Fibroblast of skin of right biceps (primary cell): ENCODE measurements around the gene CMSS1.

Source experiments
- DNase-seq: peaks from one replicate; pipeline ENCODE4 v3.0.0-alpha.2; 2013

CMSS1 gene

DNA sequence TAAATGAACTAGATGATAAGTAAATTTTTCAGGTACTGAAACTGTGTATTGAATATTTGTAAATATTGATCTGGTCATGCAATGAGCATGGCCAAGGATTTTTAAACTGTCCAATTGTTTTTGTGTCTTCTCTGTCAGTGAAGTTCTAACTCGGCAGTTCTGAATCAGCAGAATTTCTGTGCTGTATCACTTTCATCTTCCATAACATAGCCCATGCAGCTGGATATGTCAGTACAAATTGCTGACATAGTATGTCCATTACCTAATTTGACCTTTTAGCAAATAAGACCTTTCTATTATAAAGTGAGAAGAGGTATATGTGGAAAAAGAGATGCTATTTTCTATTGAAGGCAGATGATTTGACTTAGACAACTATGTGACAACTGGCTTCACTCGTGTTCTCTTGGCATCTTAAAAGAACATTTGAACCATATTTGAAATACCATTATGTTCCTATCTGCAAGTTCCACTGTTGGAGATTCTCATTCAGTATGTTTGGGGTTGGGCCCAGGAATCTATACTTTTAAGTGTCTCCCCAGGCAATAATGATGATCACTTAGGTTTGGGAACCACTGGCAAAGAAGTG lies 90.4 kb downstream of the CMSS1 start:
- no peak for DNase-seq

DNA sequence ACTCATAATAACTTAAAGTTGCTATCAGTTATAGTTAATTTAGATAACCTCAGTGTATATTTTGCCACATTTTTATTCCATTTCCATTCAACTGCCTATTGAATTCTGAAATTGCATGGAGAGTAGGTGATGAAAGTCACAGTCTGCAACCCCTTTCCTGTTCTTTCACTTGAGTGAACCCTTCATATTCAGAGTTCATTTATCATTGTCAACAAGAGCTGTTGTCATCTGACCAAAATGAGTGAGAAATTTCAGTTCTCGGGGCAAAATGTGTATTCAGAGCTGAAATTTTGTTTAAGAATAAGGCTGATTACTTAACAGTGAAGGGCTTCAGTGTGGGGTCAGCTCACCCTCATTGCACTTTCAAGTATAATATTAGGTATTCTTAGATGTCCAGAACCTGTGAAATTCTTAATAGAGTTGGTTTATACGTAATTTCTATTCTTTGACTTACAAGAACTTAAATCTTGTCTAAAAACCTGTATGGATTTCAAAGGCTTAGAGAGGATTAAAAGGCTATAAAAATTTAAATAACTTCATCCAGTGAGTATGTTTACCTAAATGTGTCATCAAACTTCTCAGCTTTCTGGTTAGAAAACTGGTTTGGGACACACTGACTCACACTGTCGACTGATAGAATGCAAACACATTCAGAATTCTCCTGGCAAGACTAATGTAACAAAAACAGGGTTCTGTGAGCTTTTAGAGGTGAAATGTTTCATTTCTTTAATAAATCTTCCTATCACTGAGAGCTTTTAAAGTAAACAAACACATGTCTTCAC lies 92.2 kb downstream of the CMSS1 start:
- peak; percentile 89 for DNase-seq

DNA sequence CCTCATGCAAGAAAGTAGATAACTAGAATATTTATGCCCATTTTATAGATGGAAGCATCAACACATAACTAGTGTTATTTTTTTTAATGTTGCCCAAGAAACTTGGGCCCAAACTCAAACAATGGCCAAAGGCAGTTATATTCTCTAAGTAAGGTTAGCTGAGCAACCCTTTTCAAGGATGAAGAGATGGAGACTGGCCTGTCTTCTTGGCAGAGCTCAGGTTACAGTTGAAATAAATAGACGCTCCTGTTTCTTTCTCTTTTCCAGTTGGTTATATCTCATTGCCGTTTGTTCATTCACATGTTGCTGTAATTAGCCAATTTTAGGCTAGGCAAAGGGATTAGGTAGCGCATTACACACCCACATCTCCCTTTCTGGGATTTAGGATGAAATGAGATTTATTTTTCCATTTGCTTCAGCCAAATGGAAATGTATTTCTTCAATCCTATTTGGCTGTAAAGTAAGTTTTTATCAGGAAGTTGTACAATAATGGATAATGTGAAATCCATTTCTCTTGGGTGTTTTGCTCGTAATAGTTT lies 93.2 kb downstream of the CMSS1 start:
- DNase-seq, result no peak

DNA sequence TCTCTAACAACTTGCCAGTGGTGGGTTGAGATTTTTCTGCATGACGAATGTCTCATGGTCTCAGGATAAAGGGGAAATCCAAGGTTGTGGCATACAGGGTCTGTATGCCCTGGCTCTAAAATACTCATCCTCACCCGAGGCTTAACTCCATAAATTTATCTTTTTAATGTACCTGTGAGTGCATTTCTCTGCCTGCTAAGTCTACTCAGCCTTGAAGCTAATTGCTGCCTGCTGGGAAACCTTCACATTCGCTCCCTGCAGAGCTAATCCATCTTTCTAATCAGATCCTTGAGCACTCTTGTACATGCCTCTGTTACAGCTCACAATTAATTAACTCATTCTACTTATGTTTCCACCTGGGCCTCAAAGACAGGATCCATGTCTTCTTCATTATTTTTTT lies 93.8 kb downstream of the CMSS1 start:
- DNase-seq, result no peak

DNA sequence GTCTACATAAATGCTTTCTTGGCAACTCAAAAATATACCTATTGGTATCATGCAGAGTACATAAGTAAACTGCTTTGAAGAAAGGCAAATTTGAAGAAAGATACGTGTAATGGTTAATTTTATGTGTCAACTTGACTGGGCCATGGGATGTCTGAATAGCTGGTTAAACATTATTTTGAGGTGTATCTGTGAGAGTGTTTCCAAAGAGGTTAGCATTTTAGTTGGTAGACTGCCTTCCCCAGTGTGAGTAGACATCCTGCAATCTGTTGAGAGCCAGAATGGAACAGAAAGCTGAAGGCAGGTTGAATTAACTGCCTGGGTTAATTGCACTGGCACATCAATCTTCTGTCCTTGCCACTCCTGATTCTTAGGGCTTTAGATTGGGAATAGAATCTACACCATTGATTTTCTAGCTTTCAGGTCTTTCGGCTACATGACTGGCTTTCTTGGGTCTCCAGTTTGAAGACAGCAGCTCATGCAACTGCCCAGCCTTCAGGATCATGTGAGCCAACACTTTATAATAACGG lies 98.3 kb downstream of the CMSS1 start:
- DNase-seq, result no peak

DNA sequence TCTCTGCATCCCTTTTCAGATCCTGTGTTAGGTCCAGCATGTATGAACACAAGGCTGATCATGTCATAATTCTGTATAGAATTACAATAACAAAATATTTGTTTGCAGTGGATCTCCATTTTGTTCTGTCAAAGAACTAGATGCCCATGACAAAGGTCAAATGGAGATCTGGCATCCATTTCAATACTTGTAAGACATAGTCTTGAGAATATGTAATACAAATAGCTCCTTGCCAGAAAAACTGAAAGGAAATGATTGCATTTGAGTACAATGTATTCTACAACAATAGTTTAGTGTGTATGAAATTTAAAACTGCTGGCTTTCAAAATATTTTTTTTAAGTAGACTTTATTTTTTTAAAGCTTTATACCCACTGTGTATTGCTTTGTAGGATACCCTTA lies 101.1 kb downstream of the CMSS1 start:
- DNase-seq, result no peak

DNA sequence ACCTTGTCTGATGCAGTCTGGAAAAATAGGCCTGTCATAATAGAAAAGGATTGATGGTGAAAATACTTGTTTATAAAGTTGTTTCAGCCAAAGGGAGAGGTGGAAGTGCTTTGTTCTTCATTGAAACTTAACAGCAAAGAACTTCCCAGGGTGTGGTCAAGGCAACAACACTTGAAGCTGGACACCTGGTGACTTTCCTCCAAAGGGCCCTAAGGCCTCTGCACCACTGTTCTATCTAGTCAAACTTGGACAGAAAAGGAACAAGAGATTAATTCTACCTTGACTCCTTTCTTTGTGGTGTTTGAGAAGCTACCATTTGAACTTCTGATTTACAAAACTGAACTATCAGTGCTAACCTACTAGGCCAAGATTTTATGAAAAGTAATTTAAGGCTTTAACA lies 102.0 kb downstream of the CMSS1 start:
- DNase-seq, result no peak

DNA sequence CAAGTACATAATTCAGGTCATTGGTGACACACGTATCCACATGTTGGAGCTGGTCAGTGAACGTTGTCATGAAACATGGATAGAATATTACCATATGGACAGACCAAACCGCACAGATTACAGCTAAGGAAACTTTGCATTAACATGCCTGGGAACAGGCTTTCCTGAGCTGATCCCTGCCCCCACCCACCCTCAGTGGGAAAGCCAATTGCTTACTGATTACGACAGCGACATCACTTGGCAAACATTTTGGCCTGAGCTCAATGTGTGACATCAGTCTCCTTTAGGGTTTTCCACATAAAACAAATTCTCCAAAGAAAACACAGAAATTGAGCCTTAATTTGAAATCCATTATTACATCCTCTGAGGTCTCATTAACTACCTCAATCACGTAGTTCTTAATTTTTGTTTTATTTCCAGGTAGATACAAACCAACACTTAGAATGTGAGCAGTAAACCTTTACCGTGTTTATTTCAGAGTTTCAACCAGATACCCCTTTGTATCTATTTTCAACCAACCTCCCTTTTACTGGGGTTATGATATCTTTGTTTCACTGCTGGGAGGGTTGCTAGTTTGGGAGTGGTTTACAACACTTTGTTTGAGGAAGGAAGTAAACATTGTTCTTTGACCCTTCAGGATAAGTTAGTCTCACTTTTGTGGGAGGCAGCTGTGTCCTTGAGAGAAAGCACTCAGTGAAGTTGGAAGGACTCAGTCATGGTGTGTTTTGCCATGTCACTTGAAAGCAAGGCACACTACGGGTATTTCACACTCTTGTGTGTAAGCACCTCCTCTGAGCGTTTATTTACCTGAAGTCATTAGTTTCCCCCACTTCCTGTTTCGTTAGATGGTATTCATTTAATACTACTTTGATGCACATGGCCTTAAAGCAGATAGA lies 103.1 kb downstream of the CMSS1 start:
- peak; percentile 68 for DNase-seq

DNA sequence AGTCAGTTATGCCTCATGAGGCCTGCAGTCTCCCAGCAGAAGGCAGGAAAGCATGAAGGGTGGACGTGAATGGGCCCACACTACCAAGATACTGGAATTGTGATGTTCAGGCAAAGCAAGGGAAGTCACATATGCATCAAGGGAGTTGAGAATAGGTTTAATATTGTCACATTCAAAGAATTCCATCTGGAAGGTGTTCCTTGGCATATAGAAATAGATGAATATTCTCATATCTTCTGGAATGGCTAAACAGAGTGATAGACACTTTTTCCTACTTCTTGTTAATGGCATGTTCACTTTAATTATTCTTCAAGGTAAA lies 103.7 kb downstream of the CMSS1 start:
- no peak for DNase-seq

DNA sequence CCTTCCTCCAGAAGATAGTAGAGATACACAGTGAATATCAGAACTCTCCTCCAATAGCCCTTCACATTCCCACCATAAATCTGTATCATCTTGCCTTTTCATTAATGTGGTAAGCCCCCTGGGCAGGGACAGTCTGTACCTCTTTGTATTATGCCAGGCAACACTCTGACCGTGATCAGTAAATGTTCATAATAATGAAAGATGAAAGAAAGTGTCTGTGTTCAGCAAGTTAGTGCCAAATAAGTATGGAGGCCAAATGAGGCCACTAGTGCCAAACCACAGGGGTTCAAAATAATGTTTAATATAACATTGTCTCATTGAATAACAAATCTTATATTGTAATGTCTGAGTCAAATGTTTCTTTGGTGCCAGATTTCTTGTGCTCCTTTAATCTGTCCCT lies 104.3 kb downstream of the CMSS1 start:
- DNase-seq, result no peak

DNA sequence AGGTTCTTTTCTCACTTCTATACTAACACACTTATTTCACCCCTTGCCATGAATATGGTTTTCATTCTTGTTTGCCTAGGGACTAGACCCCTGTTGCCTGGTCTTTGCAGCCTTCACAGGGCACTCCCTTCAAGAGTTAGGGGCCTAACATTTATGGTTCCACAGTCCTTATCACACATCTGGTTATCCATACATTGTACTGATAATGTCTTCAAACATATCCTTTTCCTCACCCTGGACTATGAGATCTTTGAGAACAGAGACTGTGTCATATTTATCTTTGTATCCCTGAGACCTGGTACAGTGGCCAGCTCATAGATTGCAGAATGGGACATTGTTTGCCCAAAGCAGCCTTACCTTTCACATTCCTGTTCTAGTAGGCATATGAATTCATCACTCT lies 106.2 kb downstream of the CMSS1 start:
- DNase-seq, result no peak

DNA sequence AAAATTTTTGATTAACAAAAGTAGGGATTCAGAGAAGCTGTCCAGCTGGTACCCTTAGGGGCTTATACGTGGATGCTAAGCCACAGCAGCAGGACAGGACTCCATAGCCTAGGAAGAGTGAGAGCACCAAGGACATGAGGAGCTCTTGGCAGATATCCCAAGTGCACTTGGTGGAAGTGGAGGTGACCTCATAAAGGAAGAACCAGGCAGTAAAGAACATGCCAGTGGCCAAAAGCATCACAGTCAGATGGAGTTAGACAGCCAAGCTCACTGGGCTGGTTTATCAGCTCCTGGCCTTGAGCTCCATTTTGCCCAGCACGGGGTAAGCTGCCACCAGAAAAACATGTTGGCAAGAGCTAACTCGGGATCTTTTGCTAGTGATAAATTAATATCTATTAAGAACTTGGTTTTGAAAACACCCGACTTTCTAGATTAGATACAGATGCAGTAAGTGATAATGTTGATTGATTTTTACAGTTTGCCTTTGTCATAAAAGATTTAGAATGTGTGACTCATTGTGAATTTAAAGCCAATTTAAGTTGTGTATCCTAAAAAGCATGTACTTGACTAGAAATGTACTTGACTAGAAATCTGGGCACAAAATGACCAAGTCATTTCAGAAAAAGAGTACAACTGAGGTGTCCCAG lies 108.0 kb downstream of the CMSS1 start:
- peak; percentile 88 for DNase-seq

DNA sequence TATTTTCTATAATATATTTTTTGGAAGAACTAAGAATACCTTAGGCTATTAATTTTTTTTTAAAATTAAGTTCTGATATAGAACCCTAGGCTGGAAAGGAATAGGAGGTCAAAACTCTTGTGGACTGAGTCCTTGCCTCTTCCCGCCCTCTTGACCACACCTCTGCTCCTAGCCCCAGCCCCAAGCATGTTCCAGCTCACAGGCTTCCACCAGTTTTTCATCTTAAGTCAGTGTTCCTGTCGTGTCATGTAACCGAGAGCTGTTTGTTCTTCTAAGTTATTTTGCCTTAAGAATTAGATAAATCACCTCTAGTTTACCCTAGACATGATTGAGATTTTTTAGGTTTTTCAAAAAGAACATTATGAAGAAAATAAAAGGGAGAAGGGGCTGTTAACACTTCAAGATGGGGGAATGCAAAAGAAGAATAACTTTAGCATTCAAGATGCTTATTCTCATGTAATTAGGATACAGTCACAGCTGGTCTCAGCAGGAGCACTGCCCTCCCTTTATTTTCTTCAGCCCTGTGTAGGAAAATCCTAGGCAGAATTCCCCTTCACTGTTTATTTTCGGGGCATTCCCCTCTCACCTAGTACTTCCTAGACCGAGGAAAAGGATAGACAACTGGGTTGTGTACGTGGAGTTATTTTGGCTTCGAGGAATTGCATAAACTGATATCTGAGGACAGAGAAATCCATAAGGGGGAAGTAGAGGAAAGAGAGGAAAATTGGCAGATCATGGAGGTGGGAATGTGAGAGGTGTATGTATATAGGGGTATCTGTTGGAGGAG lies 110.2 kb downstream of the CMSS1 start:
- DNase-seq, result no peak

DNA sequence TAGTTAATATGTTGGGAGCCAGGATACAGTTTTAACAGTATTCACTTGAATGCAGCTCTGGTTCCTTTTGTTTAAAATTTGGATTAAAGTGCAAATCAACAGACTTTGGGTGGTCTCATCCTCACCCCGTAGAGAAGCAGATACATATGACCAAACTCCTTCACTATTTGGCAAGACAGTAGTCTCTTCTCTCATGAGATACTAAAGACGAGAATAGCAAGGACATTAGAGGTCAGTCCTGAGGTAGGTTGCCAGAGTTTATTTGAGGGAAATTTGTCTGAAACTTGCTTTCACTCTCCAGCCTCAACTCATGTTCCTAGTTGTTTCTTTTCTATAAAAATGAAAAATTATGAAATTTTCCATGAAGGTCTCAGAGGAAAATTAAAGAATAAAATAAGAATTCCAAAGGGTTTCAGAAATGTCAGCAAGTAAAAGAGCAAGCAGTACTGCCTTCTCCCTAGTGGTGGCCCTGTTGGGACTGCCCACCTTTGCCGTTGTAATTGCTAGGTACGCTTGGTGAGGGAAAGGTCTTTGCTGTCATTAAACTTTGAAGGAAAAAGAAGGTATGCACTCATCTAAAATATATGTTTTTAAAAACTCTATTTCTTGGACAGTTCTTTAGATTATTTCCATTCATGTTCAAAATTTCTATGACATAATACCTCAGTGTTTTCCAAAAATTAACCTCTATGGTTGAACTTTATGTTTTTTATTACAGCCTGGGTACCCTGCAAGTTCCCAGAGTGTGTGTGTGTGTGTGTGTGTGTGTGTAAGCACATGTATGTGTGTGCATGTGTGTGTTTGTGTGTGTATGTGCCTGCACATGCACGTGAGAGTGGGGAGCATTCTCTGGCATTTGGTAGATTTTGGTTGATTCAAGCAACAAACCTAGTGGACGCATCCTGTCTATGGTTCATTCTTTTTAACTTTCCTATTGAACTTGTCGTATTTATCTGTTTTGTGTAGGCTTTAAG lies 111.4 kb downstream of the CMSS1 start:
- DNase-seq, result no peak

DNA sequence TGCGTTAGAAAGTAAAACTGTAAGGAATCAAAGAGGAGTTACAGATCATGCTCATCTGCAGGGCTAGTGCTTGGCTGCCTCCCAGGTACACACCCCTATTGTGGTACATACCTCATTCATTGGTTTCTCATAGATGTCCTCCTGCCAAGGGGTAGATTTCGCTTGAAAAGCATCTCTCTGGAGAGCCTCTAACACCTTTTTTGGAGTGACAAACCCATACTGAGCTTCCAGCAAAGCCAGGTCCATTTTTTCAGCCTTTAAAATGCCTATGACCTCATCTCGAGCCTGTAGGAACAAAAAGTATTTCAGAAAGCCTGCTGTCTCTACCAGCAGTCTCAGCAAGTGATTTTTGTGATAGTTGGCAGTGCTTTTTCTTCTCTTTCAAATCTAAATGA lies 112.1 kb downstream of the CMSS1 start:
- peak; percentile 83 for DNase-seq

DNA sequence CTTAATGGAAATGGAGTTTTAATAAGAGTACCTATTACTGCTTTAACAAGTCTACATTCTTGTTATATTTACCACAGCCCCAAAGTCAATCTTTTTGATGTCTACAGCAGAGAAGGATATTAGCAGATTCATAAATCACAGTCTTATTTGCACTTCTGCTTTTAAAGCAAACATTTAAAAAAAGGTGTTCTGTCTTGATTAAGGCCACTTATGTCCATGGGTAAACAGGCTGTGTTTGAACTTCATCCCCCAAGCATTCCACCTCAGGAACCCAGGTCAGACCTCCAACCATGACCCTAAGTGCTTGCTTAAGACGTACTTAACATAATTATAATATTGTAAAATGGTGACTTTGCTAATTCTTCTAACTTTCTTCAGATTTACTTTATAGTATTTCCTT lies 113.4 kb downstream of the CMSS1 start:
- DNase-seq, result no peak

DNA sequence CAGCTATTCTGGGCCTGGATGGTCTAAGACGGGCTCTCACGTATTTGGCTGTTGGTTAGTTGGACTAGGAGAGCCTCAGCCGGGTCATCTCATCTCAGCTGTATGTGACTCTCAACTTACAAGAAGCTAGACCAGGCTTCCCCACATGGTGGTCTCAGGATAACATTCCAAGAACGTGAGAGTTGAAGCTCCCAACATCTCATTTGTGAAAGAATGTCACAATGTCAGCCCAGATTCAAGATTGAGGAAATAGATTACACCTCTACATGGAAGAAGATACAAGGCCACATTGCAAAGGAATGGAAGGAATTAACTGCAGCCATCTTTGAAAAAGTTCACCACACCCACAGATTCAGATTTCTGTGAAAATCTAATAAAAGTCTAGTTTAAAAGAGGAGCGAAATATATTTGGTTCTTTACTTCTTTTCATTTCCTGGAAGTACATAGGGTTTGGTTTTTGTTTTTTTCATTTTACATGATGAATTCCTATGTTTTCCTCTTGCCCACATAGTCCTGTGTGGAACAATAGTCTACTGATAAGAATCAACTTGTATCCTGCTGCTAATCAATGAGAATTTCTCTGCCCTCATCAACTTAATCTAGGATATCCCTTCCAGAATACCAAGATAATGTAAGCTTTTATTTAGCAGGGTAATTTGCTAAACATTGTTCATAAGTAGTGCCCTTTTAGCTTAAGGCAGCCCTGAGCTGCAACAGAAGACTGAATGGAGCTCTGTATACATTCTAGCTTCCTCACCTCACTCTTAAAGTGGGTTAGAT lies 116.5 kb downstream of the CMSS1 start:
- DNase-seq, result peak; percentile 38

DNA sequence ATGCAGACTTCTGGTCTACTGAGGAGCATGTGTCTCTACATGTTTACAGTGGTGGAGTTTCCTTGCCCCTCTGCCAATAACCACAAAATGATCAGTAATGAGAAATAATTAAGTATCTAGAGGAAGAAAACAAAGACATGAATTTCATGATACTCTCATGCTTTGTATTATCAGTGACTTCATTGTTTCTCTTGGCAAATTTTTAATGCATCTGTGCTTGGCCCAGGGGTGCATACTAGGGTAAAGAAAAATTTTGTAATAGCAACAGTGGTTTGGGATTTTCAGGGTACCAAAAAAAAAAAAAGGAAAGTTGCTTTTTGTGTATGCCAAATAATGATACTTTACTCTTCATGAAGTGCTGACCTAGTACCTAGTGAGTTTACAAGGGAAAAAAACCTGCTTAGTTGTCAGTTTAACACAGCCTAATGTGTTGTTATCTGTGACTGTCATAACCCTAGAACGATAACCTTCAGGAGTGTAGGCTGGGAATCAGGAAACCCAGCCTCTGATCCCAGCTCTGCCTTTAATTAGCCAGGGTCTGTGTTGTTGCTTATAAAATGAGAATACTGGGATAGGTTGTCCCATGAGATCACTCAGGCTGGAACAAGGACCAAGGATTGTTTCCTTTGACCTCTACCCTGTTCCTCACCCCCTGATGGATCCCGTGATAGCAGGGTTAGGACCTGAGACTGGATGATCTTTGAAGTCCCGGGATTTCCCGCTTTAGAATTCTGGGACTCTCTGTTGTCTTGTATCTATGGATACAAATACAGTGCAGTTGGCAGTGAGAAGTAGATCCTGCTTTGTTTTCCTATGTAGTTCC lies 117.5 kb downstream of the CMSS1 start:
- peak; percentile 26 for DNase-seq

DNA sequence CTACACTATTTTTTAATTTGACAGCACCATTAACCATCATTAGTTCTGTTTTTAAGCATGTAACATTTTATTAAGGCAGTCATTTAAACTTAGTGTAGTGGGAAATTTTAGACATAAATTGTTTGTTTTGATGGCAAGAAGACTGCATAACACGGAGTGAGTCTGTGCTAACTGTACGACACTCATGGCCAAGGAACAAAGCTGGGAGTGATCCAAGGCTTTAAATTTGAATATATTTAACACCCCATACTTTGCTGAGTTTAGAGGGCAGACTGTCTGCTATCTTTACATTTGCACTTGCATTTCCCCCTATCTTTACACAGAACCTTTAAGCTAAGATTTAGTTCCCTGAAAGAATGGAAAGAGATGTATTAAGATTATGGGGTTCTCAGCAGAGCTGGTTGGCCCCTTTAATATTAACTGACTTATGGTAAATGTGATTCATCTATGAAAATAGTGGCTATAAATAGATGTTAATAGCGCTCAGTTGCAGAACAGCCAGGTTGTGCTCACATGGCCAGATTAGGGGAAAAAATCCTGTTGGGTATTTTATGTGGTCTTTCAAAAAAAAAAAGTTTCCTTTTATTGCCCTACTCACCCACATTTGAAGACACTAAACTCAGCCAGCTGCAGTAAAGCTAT lies 120.7 kb downstream of the CMSS1 start:
- peak; percentile 76 for DNase-seq
